OCI-LY7 (cell line): ENCODE results near the gene C8G.

Experiments used
- CTCF ChIP-seq: fragments of 200-600 bp; sonication (generic); conservative IDR thresholded peaks from 2 replicates; pipeline ENCODE4 v1.5.1; 2014; ENCODE audit warnings: mild to moderate bottlenecking, antibody characterized with exemption, low read length, moderate library complexity, mixed read lengths
- EZH2phosphoT487 ChIP-seq: fragments of 200-600 bp; sonication (generic); IDR thresholded peaks from 2 replicates; pipeline ENCODE4 v1.6.1; 2018; ENCODE audit warnings: low read depth, borderline replicate concordance, mild to moderate bottlenecking, mixed run types, antibody characterized with exemption, low read length, moderate library complexity, mixed read lengths

GRCh38 chr9:136910901-136911245 lies 34.2 kb upstream of the C8G start:
- 0 out of 2 replicates have a peak, but pooled peaks have one; percentile 27 for TF ChIP-seq CTCF
- TF ChIP-seq EZH2phosphoT487: no peak
